ENCODE results near the gene TSHZ3. TPM values are rescaled to one million over a fixed set of nuclear protein-coding genes. Genes with fewer than 3 reads are reported as not detected.

TSHZ3 gene
- total RNA-seq, 1 experiment from 2014 or later: 2.9 TPM

DNA sequence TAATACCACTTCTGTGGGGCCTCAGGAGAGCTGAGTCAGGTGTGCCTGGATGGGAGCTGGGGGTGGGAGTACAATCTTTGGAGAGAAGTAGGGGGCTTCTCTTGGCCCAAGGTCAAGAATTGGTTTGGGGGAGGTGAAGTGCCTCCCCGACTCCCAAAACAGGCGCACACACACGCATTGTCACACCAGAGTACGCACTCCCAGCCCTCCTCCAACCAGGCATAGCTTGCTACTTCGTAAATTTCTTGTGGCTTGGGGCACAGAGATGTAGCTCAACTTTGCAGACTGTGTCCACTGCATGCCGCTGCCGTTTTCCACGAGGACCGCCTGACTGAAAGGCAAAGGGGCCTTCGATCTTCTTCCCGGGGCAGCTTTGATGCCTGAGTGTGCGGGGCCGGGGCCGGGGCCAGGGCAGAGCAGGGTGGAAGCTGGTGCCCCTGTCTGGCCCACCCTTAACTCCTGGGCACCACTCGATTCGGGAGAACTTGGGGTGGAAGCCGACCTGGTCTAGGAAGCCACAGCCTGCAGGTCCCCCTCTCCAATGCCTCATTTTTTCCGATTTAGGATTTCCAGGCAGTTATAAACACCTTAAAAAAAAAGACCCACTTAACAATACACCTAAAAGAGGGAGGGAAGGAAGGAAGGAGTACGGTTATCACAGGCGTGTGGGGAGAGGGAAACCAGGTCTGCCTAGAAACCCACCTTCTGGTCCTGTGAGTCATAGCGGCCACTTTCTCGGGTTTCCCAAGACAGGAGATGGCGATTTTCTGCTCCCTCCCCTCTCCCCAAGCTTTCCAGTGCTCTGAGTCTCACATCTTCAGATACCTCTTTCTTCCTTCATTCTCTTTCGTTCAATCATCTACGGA lies 5.8 kb upstream of the TSHZ3 start:
- no peak for DNase-seq (ENCODE audit: low read depth)

DNA sequence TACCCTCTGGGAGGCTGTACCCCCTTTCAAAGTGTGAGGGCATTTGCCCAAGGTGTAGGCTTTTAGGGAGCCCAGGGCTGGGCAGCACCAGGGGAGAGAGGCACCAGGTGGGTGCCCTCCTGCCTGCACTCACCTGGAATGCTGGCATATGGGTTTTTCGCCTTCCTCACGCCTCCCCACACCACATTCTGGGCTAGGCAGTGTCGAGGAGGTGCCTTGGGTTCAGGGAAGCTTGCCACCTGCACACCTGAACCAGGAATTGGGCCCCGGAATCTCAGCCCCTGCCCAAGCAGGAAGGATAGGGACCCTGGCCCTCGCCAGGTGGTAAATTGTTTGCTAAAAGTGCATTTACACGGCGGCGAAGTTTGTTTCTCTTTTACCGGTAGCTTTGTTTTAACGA lies 5.1 kb upstream of the TSHZ3 start:
- DNase-seq (ENCODE audit: low read depth): no peak

DNA sequence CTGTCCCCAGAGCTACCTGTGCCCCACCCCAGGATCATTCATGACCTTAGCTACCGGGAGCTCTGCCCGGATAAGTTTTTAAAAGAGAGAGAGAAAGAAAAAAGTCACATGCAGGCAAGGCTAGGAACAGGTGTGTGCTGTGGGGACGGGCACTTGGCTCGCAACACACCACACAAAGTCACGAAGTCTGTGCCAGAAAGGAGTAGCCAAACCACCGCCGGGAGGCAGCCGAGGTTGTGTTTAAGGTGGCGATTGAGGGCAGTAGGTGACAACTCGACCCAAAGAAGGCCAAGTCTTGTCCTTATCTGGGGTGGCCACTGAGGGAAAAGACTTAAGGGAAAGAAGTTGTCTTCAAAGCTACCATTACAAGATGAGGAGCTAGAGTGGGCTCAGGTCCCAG lies 4.6 kb upstream of the TSHZ3 start:
- DNase-seq (ENCODE audit: low read depth): no peak

DNA sequence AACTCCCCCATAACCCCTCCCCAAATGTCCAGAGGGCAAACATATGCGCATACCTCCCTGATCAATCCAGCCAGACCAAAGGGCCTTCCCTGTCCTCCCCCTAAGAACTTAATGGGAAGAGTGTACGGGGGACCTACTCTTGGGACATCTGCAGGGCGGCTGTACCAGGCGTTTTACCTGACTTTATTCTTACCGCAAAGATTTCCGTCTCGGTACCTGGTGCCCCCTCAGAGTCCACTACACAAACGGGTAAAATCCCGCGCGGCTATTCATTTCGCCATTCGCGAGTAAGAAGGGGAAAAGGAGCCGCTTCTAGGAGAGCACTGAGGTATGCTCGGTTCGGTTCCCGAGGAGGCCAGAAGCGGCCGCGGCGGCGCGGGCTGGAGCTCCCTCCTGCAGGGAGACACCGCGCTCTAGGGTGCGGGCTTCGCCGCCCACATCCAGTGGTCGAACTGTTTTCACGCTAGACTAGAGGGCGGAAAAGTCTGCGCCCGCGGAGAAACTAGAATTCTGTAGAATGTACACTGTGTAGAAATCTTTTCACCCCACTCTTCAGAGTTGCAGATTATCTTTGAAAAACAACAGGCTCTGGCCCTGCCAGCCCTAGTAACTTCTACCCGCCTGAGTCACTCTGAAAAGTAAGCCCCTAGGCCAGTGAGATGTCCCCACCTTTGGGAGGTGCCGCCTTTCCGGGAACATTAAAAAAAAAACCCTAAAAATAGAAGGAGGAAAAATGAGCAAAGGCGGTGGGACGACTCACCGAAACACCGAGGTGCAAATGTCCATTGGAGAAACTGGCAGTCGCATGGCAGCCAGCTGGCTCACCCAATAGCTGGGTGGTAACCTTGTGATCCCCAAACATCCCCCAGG lies 3.8 kb upstream of the TSHZ3 start:
- DNase-seq (ENCODE audit: low read depth): no peak

DNA sequence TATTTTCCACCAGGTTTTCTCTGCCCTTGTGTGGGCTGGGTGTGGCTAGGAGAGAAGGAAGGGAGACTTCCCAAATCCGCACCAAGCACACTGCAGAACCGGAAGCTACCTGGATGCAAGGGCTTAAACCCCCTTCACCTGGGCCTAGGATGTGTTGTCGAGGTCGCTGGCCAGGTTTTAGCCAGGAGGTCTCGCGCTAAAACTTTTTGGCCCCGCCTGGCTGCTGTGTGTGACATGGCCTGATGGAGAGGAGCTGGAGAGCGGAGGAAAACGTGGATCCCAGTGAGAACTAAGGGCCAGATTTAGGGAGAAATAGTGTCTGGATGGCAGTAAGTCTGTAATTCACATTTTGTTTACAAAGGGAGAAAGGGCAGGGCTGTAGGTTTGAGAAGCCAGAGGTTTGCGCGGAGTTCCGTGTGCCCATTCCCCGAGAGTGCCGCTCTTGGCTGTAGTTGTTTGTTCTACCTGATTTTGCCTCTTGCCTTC lies 3.1 kb upstream of the TSHZ3 start:
- no peak for DNase-seq (ENCODE audit: low read depth)

DNA sequence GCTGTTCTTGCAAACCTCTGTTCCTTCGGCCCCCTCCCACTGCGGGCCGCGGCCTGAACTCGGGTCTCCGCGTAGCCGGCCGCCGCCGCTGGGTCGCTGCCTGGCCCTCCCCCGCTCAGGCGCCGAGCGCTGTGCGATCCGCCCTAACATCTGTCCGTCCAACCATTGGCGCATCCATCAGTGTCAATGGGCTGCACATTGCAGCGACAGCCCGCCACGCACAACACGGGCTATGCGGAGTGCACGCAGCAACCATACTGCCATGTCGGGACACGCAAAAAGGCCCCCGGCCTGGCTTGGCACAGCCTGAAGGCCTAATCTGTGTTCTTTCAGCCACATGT lies 2.6 kb upstream of the TSHZ3 start:
- DNase-seq (ENCODE audit: low read depth): no peak

DNA sequence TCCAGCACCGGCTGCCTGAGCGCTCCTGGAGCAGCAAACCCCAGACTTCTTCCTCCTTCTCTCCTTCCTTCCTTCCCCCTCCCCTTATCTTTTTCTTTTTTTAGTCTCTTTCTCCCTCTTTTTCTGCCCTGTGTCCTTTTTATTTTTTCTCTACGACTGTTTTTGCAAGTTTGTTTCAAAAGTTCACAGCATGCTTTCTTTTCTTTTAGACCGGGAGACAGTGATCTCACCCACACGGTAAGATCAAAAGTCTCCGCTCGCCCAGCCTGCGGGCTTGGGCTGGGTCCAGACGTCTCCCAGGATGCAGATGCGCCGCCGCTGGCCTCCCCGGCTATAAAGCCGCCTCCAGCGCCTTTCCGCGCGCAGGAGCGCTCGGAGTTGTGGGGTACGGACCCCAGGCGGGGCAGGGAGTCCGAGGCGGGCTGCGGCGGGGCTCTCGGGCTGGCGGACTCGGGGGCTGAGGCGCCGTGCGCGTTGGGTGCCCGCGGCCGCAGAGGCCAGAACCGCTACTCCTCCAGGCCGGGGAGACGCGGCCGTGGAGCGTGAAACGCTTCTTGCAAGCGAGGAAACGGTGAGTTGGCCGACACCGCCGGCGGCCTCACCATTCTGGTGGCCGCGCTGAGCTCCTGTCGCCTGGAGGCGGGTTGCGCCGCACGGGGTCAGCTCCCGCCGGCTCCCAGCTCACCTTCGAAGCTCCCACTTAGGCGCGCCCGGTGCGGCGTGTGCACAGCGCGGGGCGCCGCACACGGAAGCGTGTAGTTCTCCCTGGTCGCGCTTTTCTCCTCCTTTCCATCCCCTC lies 2.0 kb upstream of the TSHZ3 start:
- peak; percentile 78 for DNase-seq (ENCODE audit: low read depth)

DNA sequence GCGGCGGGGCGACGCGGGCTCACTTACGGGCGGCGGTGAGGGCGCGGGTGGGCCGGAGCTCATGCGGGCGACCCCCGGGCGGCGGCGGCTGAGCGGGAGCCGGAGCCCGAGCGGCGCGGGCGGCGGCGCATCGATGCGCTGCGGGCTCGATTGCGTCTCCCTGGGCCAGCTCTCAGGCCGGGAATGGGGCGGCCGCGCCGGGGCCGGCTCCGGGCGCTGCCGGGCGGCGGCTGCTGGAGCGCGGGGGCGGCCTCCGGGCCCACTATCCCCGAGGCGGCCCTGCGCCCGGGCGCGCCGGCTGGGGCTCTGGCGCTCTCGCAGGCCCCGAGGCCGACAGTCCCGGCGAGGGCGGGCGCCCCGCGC lies 1.4 kb upstream of the TSHZ3 start:
- peak; percentile 78 for DNase-seq (ENCODE audit: low read depth)

DNA sequence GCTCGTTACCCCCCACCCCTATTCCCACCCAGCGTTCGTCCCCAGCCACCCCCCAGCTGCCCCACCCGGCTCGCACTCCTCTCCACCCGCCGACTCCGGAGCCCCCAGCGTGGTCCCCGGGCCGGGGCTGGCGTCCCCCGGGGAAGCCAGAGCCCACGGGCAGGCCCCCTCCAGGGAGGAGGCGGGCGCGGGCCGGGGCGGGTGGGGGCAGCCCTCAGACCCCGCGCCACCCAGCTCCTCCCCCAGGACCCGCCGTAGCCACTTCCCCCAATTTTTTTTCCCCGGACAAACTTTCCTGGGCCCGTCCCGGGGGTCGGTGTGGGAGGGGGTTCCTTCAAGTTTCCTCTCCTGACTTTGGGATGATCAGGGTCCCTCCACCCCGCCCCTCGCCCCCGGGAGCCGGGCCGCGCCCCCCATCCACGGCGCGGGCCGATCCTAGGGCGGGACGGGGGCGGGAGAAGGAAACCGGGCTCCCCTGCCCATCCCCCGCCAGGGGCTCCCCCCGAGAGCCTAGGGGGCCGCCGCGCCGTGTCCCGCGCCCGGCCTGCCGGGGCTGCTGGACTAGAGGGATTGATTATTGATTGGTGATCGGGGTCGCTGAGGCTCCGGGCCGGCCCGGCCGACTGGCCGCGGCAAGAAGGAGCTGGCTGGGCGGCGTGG lies 927 bp upstream of the TSHZ3 start:
- DNase-seq (ENCODE audit: low read depth): peak; percentile 49

DNA sequence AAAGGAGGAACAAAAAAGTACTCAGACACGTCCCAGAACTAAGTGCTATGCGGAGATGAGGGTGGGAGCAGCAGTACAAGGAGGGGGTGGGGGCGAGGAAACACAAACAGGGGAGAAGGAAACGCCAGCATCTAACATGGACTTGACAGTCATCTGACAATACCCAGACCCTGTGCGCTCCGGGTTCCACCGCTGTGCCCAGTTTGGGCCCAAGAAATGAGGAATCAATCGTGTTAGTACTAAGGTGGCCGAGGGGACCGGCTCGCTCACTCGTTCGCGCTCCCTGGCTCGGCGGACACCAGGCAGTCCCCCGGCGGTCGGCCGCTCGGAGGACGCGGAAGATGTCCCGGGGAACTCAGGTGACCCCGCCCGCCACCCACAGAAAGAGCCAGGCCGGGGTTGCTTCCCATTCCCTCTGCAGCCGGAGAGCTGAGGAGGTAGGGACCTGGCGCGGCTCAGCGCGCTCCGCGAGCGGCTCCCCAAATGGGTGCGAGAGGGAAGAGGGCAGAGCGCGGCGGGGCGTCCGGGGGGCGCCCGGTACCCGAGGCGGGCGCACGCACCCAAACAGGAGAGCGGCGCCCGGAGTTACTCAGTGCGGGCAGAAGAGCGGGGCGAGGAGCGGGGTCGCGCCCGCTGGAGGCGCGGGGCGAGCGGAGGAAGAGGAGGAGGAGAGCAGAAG lies 616 bp downstream of the TSHZ3 start:
- DNase-seq (ENCODE audit: low read depth): peak; percentile 47

DNA sequence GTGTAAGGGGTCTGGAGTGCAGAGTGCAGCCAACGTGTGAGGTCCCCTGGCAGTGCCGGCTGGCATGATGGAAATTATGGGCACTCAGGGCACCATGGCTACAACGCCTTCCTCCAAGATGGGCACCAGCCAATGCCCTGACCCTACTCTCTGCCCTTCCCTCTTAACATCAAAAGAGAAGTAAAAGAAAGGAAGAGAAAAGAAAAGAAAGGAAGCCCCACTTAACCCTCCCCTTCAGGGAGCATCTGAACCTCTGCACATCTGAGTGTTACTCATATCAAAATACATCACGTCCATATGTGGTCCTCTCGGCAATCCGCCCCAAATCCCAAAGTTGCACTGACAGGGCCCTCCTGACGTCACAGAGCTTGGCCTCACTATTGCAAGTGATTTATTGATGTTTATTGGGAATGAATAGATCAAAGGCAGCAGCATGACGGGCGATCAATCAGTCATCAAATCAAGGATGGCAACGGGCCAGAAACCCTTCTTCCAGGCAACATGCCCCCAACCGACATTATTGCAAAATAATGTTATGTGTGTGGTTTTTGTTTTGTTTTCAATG lies 1.3 kb downstream of the TSHZ3 start:
- DNase-seq (ENCODE audit: low read depth): no peak

DNA sequence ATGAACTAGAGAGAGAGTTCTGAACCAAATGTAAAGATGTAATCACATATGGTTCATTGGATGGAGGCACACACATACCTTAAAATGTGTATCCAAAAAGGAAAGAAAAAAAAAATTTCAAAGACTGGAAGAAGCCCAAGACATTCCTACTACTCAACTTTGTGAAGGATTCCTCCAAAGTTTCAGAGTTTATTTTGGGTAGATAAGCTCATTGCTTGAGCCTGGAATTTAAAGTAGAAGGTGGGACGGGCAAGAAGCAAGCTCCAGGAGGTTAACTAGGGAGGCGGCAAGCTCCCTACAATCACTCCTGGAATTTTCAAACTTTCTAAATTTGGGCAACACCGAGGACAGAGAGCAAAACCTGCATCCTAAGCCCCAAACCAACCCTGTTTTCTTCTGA lies 1.9 kb downstream of the TSHZ3 start:
- no peak for DNase-seq (ENCODE audit: low read depth)

DNA sequence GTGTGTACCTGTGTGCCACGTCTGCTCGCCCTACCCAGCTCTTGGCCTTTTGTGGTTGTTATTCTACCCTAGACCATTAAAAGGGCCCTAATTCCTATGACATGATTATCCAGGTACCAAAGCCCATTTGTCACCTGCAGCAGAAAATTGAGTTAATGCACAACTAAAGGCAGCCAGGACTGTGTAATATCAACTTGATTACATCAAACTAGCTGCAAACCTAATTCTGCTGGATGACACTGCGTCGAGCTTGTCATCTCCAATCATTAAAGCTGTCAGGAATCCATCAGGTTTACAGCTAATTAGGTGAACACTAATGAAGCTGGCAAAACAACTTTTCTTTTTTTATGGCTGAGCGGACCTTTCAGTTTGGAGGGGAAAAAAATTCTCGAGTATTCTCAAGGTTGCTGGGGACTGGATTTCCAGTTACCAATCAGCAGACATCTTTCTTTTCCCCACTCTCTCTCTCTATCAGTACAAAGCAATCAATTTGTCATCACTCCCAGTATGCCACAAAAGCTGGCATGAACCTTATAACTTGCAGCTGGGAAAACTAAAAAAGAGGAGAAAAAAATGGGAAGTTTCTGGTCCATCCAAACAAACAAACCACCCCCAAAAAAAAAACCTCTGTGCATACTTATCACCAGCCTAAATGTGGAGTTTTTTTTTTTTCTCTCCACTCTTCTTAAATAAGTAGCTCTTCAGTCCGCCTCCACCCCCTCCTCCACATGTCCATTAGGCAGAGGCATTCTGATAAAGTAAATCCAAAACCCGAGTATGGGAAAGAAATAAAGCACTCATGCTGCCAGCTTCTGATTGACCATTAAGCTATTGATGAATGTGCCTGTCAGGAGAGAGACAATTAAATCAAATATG lies 2.8 kb downstream of the TSHZ3 start:
- no peak for DNase-seq (ENCODE audit: low read depth)

DNA sequence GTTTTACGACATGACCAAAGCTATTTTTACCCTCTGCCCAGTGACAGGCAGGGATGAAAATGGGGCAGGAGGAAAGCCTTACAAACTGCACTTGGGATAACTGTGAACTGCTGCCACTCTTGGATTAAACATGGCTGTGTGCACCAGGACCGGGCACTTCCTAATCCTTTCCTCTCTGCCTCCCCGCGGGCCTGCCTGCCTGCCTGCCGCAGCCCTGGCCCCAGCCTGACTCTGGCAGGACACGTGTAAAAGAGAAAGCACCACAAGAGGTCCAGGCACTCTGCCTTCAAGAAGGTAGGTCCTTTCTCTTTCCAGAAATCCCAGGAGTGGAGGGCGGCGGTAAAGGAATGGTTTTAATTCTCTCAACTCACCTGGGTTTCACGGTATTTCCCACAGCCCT lies 4.8 kb downstream of the TSHZ3 start:
- no peak for DNase-seq (ENCODE audit: low read depth)

DNA sequence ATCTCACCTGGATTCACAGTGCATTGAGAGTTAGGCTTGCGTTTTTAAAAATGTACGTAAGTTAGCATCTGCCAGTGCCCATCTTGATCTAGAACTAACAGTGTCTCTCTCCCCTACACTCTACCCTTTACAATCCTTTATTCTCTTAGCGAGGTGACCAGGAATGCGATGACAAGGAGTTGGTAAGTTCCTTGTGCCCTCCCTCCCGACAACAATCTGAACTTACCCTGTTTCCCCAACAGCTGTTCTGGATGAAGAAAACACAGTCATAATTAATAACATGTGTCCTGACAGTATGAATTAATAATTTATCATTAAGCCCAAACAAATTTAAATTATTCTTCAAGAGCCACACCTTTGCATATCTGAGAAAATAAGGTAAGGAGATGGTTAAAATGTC lies 6.3 kb downstream of the TSHZ3 start:
- no peak for DNase-seq (ENCODE audit: low read depth)

DNA sequence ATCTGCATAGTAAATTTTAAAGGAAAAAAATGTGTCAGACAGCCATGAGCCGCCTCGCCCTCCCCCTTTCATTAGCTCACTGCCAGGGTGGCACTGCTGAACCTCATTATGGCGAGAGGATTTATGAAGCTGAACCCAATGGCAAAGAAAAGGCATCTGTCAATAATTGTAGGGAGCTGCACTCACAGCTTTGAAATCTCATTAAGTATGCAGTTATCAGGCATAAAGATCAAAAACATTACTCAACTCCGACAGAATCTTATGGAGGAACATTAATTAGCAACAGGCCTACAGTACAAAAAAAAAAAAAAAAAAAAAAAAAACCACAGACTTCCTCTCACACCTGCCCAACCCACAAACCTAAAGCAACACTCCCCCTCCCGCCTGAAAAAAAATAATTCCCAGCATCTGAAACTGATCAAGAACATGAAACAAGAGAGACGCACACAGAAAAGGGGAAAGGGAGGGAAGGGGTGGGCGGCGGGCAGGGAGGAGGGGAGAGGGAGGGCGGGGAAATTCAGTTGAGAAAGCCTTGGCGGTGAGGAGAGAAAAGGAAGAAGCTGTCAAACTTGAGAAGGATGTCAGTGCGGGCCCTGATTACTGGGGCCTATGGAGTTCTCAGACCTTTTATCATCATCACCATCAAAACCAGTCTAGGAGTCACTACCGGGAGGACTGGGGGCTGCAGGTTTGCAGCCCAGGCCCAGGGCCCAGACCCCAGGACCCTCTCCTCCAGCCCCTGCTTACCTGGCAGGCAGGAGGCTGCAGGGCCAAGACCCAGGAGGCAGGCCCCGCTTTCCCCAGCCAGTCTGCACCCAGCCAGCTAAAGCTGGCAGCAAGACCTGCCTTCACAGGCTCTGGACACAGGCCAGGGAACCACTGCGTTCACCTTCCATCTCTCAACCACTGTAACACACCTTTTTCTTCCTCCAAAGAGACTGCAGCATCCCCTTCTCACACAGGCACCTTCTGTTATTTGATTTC lies 8.9 kb downstream of the TSHZ3 start:
- peak; percentile 49 for DNase-seq (ENCODE audit: low read depth)

DNA sequence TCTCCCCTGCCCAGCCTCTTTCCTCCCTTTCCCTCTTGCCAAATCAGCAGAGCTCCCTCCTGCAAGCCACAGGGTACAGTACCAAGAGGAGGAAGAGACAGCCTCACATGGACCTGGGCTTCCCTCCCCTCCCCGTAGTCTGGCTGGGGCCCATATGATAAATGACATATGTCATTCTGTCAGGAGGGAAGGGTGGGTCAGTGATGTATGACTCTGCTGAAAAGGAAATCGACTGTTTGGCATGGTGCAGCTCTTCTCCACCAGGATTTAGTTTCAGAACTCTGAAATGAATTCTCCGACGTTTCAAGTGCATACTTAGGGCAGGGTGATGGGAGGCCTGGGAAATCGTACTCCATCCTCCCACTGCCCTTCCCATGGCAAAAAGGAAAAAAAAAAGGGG lies 9.8 kb downstream of the TSHZ3 start:
- no peak for DNase-seq (ENCODE audit: low read depth)

DNA sequence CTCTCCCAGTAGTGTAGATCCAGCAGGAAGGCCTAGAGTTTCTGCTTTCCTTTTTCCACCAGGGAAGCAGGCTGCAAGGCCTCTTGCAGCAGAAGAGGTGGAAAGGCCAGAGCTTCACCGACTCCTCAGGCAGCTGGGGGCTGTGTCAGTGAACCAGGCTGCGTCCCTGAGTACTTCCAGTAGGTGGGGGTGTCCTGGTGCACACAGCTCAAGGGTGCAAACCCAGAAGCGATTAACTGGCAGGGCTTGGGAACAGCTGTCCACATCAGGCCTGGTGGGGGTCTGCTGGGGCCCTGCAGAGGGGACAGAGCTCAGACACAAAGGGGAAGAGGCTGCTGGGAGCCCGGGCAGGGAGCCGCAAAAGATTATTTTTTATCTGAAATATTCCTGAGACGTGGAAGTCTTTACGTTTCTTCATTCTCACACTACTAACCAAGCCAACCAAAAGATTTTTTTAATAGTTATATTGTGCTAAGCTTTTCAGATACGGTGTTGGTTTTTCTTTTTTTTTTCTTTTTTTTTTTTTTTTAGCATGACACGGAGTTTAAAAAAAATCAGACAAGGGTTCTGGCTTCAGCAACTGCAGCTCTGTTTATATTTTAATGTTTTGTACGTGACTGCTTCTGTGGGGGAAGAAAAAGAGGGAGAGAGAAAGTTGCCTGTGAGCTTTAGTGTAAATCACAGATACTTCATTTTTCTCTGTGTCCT lies 11.0 kb downstream of the TSHZ3 start:
- peak; percentile 49 for DNase-seq (ENCODE audit: low read depth)
